GM21825 (cell line): ENCODE data around the gene CTTNBP2.
A peak's percentile ranks its signal among the peaks of the same experiment; 100 is the strongest.

Experiments used
- ATAC-seq: cut with Tn5 transposase; IDR thresholded peaks from one replicate; pipeline ENCODE4 v1.9.1; 2021; ENCODE audit warnings: mild to moderate bottlenecking, moderate library complexity; ENCODE audit not compliant: unreplicated experiment

CTTNBP2 gene

GRCh38 chr7:117824592-117824991 is 48.6 kb downstream of the CTTNBP2 start:
- no peak for ATAC-seq

- ATAC-seq = no peak
These were observed 53.7 kb downstream of the CTTNBP2 start for GRCh38 chr7:117819558-117819957.

- no peak for ATAC-seq
These were observed 55.0 kb downstream of the CTTNBP2 start for GRCh38 chr7:117818232-117818631.

GRCh38 chr7:117816727-117817126 is 56.5 kb downstream of the CTTNBP2 start:
- ATAC-seq = no peak

- ATAC-seq = no peak
These were observed 61.5 kb downstream of the CTTNBP2 start for GRCh38 chr7:117811696-117812095.

GRCh38 chr7:117810642-117811512 is 62.4 kb downstream of the CTTNBP2 start:
- ATAC-seq = no peak

GRCh38 chr7:117809958-117810357 is 63.3 kb downstream of the CTTNBP2 start:
- no peak for ATAC-seq

- no peak for ATAC-seq
These were observed 64.1 kb downstream of the CTTNBP2 start for GRCh38 chr7:117808910-117809705.

- no peak for ATAC-seq
These were observed 64.9 kb downstream of the CTTNBP2 start for GRCh38 chr7:117808341-117808757.

- ATAC-seq = no peak
These were observed 65.6 kb downstream of the CTTNBP2 start for GRCh38 chr7:117807676-117808075.

- ATAC-seq = no peak
These were observed 67.2 kb downstream of the CTTNBP2 start for GRCh38 chr7:117806011-117806410.

- no peak for ATAC-seq
These were observed 68.0 kb downstream of the CTTNBP2 start for GRCh38 chr7:117805241-117805640.

GRCh38 chr7:117803476-117803875 is 69.8 kb downstream of the CTTNBP2 start:
- ATAC-seq = no peak

- no peak for ATAC-seq
These were observed 70.6 kb downstream of the CTTNBP2 start for GRCh38 chr7:117802660-117803059.

GRCh38 chr7:117800841-117801240 is 72.4 kb downstream of the CTTNBP2 start:
- ATAC-seq = no peak

GRCh38 chr7:117800406-117800805 is 72.8 kb downstream of the CTTNBP2 start:
- no peak for ATAC-seq

- no peak for ATAC-seq
These were observed 76.4 kb downstream of the CTTNBP2 start for GRCh38 chr7:117796889-117797288.

GRCh38 chr7:117793976-117794375 is 79.3 kb downstream of the CTTNBP2 start:
- ATAC-seq = no peak

- no peak for ATAC-seq
These were observed 79.7 kb downstream of the CTTNBP2 start for GRCh38 chr7:117793521-117793920.

GRCh38 chr7:117791877-117792780 is 81.1 kb downstream of the CTTNBP2 start:
- ATAC-seq = peak; percentile 82

GRCh38 chr7:117790731-117791130 is 82.5 kb downstream of the CTTNBP2 start:
- no peak for ATAC-seq
